Pancreas (tissue), 10 donors: ENCODE measurements around the gene KRT35. TPM values are rescaled to one million over a fixed set of nuclear protein-coding genes. Genes with fewer than 3 reads are reported as not detected.
A peak's percentile ranks its signal among the peaks of the same experiment; 100 is the strongest.

ENCODE experiments used
- ATAC-seq, 4 donors: fragments of 200-7000 bp; cut with Tn5 transposase; one replicate each; pipeline versions ENCODE4 v1.8.0 to v1.9.1; 2020; ENCODE audit warnings: mild to moderate bottlenecking in 4 of 4, moderate library complexity in 4 of 4
- DNase-seq, 6 donors: peaks; one replicate each; pipeline ENCODE4 v3.0.0-alpha.2; 2020
- FAIRE-seq: peaks from 2 replicates; lab custom pipeline; 2012; peaks lifted over from hg19 to GRCh38; lab: Jason Lieb, UNC
- H3K27ac ChIP-seq, 4 donors: fragments of 200-600 bp; sonication (generic); 1 replicate in 3 of 4; 2 replicates in 1 of 4; pipeline versions ENCODE4 v1.5.0 to v1.8.0; 2020
- H3K27me3 ChIP-seq, 4 donors: fragments of 200-600 bp; one replicate each; pipeline ENCODE4 v1.8.0; 2021
- H3K36me3 ChIP-seq, 3 donors: fragments of 200-600 bp; sonication (generic) in 1 of 3; one replicate each; pipeline versions ENCODE4 v1.5.0 to v1.8.0; 2020 to 2021
- H3K4me1 ChIP-seq, 3 donors: fragments of 200-600 bp; one replicate each; pipeline ENCODE4 v1.8.0; 2021
- H3K4me3 ChIP-seq, 4 donors: fragments of 200-600 bp; sonication (generic) in 2 of 4; one replicate each; pipeline versions ENCODE4 v1.5.0 to v1.8.0; 2020 to 2021
- H3K9me3 ChIP-seq, 4 donors: fragments of 200-600 bp; one replicate each; pipeline ENCODE4 v1.8.0; 2021
- WGBS, 2 donors: extraction: QIAGEN DNeasy Blood & Tissue Kit; methylation state at CpG; one replicate each; pipeline ENCODE4 v1.1.7; 2013; 5-methylcytosine and 5-hydroxymethylcytosine counted together
- intact Hi-C, 3 donors: fragments of 100-400 bp; cut with DNase I; formaldehyde crosslinking; loops; one replicate each; pipeline versions ENCODE4 v1.11.1 to v1.14.2; 2022
- polyA plus RNA-seq, 2 donors: library from polyadenylated mRNA; stranded (reverse); fragments of 200-250 nt; gene quantifications; one replicate each; pipeline ENCODE4 v1.2.3, GENCODE V29; 2013
- total RNA-seq, 6 donors: library from RNA; stranded (reverse); fragmentation: NEBNext Ultra II Directional in 4 of 6; extraction: Animal tissue kit (Norgen Biotek cat#: 25700) in 4 of 6; gene quantifications; one replicate each; pipeline versions ENCODE4 v1.2.1 to v1.2.4, GENCODE V29; 2021 to 2023
- TF ChIP-seq, protein P1 (sequence below), 4 donors: fragments of 200-600 bp; sonication (generic) in 3 of 4; IDR thresholded peaks; one replicate each; pipeline versions ENCODE4 v1.5.0 to v1.8.0; 2021; ENCODE audit warnings: antibody characterized with exemption in 4 of 4
- donor health status: healthy with polysubstance abuse.
- donor health status: DM: no; HTN: no; CAD: no; lungs with moderate emphysema.
- donor health status: DM: no; HTN: no; CAD: no.
- donor health status: control.
- donor health status: control.
- donor health status: Bipolar disorder and iron deficiency.
- donor health status: DM: yes; HTN: yes; CAD: no.
- donor health status: DM: no; HTN: no; CAD: no.
- donor health status: DM: no; HTN: no; CAD: no.
- donor health status: DM: yes; HTN: yes; CAD: no.

KRT35 gene
- total and polyA plus RNA-seq, 8 donors, result not detected

GRCh38 chr17:41518789-41519449 lies 38.0 kb upstream of the KRT35 start, which contains the start of gene KRT15:
Gene KRT15, minus strand, starts transcription at chr17:41518890. Its CDS starts 63 bp downstream, at chr17:41518827.
- ATAC-seq (no peak), DNase-seq (peak in 1 of 6 donors; percentile 16), FAIRE-seq (no peak)
- 52 to 65% methylated on average over 8 of the region's 8 CpGs for WGBS, 2 donors
- Histone ChIP-seq H3K4me1 (peaks cover 0 to 6% (median 4%) of the 10 kb centered on the region in 3 donors), H3K36me3 (no peaks in the 10 kb centered on the region), H3K4me3 (no peak within 1 kb of the TSS), H3K9me3 (no peaks in the 10 kb centered on the region), H3K27me3 (no peaks in the 10 kb centered on the region), H3K27ac (peak within 1 kb of the TSS in 2 of 4 donors; percentile 30 to 67)
- TF ChIP-seq, protein P1, sequence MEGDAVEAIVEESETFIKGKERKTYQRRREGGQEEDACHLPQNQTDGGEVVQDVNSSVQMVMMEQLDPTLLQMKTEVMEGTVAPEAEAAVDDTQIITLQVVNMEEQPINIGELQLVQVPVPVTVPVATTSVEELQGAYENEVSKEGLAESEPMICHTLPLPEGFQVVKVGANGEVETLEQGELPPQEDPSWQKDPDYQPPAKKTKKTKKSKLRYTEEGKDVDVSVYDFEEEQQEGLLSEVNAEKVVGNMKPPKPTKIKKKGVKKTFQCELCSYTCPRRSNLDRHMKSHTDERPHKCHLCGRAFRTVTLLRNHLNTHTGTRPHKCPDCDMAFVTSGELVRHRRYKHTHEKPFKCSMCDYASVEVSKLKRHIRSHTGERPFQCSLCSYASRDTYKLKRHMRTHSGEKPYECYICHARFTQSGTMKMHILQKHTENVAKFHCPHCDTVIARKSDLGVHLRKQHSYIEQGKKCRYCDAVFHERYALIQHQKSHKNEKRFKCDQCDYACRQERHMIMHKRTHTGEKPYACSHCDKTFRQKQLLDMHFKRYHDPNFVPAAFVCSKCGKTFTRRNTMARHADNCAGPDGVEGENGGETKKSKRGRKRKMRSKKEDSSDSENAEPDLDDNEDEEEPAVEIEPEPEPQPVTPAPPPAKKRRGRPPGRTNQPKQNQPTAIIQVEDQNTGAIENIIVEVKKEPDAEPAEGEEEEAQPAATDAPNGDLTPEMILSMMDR (IDR thresholded peaks at IDR 0.05), result no peak
- intact Hi-C loops, result no loop called here

DNA sequence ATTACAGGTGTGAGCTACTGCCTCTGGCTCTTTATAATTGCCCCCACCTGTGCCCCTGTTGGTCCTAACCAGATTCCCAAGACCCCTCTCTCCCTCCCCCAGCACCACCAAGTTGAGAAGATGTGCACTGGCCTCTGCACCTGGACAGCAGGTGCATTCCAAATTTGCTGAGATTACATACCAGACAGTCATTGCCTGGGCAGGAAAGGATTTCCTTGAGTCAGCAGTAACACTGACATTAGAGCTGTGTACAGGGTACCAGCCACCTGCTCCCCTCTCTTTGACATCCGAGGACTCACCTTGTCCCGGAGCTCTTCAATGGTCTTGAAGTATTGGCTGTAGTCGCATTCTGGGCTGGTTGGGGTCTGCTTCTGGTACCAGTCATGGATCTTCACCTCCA lies 37.1 kb upstream of the KRT35 start:
- Histone ChIP-seq H3K9me3 (no peaks in the 10 kb centered on the region), H3K36me3 (no peaks in the 10 kb centered on the region), H3K4me3 (no peak overlapping the region), H3K27ac (no peak overlapping the region), H3K27me3 (no peaks in the 10 kb centered on the region), H3K4me1 (peaks cover 0 to 6% (median 4%) of the 10 kb centered on the region in 3 donors)
- no peak for FAIRE-seq
- ATAC-seq, result no peak
- 65 to 86% methylated on average over 3 of the region's 3 CpGs for WGBS, 2 donors
- DNase-seq, result no peak
- TF ChIP-seq, protein P1 (IDR thresholded peaks at IDR 0.05), result no peak
- intact Hi-C loops, result no loop called here

DNA sequence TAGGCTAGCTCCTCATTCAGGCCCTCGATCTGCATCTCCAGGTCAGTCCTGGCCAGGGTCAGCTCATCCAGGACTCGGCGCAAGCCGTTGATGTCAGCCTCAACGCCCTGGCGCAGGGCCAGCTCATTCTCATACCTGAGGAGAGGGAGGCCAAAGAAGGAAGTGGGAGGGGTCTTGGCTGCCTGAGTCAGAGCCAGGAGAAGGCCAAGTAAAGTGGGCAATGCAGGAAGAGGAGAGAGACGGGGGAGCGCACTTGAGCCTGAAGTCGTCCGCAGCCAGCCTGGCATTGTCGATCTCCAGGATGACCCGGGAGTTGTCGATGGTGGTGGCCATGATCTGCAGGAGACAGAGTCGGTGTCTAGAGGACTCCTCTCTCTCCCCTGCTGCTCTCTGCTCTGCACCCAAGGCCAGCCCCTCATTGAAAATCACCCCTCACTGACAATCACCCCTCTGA lies 35.9 kb upstream of the KRT35 start:
- intact Hi-C loops, result no loop called here
- no peak overlapping the region for H3K27ac ChIP-seq
- DNase-seq, result no peak

DNA sequence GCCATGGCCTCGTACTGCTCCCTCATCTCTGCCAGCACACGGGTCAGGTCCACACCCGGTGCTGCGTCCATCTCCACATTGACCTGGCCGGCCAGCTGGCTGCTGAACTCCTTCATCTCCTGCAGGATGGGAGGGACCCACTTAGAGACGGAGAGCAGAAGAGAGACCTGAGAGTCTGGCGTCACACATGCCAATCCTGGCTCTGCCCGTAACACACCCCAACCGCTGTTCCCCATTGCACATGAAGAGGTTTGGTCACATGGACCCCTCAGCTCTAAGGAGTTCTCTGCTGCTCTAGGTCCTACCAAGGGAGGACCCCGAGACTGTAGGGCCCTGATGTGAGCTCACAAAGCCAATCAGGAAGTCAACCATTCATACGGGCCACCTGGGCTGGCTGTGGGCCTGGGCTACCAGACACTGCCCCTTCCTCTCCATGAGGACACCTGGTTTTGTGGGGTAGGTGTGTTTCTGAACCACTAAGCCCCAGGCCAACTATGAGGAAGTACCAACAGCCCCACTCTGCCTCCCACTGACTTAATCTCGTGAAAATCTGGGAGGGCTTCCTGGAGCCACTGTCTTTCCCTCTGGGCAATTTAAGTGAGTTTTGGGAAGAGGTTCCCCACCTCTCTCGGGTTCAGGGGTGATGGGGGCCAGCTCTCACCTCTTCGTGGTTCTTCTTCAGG lies 35.3 kb upstream of the KRT35 start:
- intact Hi-C loops, result no loop called here
- Histone ChIP-seq H3K36me3 (no peaks in the 10 kb centered on the region), H3K4me1 (peaks cover 0 to 3% (median 1%) of the 10 kb centered on the region in 3 donors), H3K9me3 (no peaks in the 10 kb centered on the region), H3K27ac (no peak overlapping the region), H3K4me3 (no peak overlapping the region), H3K27me3 (no peaks in the 10 kb centered on the region)
- TF ChIP-seq, protein P1 (IDR thresholded peaks at IDR 0.05), result no peak
- 68 to 81% methylated on average over 14 of the region's 14 CpGs for WGBS, 2 donors
- FAIRE-seq (no peak), DNase-seq (no peak), ATAC-seq (no peak)

More for the DNA sequence above, 35.9 kb upstream of the KRT35 start:
- Histone ChIP-seq H3K9me3 (no peaks in the 10 kb centered on the region), H3K4me3 (no peak overlapping the region), H3K36me3 (no peaks in the 10 kb centered on the region), H3K4me1 (peaks cover 0 to 6% (median 4%) of the 10 kb centered on the region in 3 donors), H3K27me3 (no peaks in the 10 kb centered on the region)
- ATAC-seq (no peak), FAIRE-seq (no peak)
- TF ChIP-seq, protein P1 (IDR thresholded peaks at IDR 0.05), result no peak
- WGBS, 2 donors, result 74 to 77% methylated on average over 14 of the region's 14 CpGs
